A204.1 (cell line): ENCODE measurements around the gene ATP12A.

Source experiments
- FAIRE-seq: peaks from 2 replicates; lab custom pipeline; 2012; peaks lifted over from hg19 to GRCh38; lab: Jason Lieb, UNC

Gene ATP12A

DNA sequence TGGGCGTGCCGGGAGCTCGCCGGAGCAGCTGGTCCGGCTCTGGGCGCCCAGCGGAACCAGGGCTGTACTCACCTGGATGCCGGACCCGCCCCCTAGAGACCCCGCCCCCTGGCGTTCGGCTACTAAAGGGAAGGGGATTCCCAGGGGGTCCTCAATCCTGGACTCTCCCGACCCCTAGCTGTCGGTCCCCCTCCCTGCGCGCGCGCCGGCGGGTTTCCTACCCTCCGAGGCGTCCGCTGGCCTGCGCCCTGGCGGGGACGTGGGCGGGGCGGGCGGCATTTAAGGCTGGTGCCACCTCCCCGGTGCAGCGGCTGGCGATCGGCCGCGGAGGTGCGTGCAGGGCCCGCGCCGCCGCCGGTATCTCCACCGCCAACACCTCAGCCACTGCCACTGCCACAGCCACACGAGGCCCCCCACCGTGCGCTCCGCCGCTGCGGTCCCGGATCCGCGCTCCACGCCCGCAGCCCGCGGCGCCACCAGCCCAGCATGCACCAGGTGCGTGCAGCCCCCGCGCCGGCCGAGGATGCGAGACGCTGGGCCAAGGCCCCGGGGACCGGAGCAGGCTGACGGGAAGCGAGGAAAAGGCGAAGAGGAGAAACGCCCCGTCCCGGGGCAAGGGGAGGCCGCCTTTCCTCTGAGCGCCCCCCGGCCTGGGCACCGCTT is at the start of gene ATP12A:
TSS of gene ATP12A (plus strand) at position 151 of the 663 bp plus-strand sequence. CDS start at position 487, 336 bp downstream.
- no peak for FAIRE-seq

DNA sequence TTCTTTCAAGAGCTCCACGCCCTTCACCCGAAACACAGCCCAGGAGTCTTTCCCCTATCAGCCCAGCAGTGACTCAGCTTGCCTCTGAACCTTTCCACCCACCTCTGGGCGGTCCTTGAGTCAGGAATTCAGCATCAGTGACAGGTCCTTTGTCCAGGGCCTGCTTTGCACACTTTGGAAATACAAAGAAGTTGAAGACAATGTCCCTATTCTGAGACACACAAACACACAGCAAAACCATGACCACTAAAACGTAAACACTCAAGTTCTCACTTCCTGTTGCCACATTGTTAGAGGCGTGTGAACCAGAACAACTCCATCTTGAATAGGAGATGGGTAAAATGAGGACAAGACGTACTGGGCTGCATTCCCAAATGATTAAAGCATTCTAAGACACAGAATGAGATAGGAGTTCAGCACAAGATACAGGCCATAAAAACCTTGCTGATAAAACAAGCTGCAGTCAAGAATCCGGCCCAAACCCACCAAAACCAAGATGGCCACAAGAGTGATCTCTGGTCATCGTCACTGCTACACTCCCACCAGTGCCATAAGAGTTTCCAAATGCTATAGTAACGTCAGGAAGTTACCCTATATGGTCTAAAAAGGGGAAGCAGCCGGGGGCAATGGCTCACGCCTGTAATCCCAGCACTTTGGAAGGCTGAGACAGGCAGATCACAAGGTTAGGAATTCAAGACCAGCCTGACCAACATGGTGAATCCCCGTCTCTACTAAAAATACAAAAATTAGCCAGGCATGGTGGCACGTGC is 49.2 kb upstream of the ATP12A start:
- no peak for FAIRE-seq

DNA sequence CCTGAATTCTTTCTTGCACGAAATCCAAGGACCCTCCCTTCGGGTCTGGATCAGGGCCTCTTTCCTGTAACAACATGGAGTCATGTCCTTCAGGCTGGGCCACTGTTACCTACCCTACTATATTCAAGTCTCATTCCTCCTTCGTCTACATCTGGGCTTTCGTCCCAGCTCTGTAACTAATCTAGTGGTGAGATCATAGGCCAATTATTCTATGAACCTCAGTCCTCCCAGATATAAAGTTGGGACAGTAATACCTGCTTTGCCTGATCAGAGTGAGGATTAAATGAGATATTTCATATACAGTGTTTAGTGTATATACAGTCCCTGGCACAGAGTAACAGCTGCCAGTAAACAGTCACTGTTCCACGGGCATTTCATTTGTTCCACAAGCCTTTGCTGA is 48.3 kb upstream of the ATP12A start:
- FAIRE-seq: no peak

DNA sequence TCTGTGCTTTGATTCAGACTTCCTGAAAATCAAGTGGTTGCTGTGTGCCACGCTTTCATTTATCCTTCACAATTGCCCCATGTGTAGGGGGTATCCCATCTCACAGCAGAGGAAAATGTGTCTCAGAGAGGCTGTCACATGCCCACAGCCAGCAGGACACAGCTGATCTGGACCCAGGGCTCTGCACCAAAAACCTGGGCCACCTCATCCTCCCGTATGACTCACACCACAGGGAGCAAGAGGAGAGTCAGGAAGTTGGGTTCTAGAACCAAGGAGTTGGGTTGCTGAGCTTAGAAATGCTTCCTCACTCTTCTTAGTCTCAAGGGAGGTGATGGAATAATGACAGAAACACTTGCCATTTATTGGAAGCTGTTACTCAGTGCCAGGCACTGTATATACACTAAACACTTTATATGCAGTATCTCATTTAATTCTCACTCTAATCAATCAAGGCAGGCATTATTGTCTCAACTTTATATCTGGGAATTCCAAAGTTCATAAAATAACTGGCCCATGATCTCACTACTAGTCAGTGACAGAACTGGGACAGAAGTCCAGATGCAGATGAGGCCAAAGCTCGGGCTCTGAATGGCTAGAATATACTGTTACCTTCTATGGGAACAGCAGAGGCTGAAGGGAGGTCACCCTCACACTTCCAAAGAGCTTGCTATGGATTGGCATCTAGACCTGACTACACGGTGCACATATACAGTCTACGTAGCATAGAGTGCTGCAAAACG is 47.7 kb upstream of the ATP12A start:
- FAIRE-seq: no peak

DNA sequence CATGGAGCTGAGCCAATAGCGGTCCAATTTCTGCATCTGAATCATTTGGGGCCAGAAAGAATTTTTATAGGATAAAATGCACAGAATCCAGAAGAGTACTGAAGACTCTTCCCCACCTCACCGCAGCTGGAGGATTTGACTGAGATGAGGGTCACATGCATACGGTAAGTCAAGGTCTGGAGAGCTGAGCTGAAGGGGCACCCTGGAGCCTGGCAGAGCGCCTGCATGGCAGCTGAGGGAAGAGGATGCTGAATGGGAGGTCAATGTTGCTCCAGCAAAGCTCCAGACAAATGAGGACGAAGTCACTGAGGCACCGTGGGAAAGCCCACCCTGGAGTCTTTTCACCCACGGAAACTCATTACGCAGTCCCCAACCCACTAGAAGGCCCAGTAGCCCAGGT is 43.4 kb upstream of the ATP12A start:
- FAIRE-seq: no peak

DNA sequence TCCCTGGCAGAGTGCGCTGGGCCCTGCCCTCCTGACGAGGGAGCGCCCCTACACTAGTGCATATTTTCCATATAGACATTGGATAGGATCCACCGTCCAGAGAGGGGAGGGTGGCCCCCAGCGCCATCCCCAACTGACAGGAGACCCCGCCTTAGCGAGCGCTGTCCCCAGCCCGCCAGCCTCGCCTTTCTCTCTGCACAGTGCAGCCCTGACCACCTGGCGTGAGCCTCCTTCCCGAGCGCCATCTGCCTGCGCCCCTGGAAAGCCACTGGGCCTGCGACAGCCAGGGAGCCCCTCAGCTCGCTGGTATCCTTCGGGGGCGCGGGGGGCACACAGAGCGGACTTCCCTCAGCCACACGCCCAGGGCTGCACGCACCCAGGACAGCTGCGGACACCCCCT is 42.1 kb upstream of the ATP12A start:
- FAIRE-seq: no peak

DNA sequence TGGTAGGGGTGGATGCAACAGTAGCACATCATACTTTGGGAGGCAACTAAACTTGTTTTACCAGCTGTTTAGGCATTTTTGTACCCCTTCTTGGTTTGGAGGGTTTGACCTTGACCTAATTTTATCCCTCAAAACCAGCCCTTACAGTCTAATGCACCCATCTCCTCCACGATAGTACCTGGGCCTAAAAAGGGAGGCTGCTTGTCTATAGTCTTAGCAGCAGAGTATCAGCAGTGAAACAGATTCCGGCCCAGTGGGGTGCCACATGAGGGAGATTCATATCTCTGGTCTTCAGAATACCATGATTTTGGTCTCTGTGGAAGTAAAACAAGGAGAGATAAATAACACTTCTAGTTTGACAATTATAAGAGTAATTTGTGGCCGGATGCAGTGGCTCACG is 39.5 kb upstream of the ATP12A start:
- FAIRE-seq: no peak

DNA sequence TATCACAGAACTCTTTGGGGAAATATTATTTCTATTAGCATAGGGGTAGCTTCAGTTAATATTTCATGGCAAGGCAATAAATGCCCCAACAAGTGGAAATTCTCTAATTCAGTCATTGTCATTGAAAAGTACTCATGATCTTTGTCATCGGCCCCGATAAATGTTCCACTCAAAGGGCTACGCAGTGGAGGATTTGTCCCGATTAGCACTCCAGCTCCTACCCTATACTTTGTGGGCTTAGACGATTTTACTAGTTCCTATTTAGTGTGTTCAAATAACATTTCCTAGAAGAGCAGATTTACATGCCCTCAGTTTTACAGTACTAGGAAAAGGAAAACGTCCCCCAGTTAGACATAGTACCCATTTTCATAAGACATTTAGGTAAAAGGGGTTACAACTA is 38.0 kb upstream of the ATP12A start:
- FAIRE-seq: no peak

DNA sequence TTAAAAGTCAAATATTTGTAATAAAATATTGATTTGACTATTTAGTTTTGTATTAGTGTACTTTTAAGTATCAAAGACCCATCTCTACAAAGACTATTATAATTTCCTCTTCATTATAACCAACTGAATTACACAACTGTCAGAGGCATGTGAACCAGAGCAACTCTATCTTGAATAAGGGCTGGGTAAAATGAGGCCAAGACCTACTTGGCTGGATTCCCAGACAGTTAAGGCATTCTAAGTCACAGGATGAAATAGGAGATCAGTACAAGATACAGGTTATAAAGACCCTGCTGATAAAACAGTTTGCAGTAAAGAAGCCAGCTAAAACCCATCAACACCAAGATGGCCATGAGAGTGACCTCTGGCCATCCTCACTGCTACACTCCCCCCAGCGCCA is 36.2 kb upstream of the ATP12A start:
- no peak for FAIRE-seq

DNA sequence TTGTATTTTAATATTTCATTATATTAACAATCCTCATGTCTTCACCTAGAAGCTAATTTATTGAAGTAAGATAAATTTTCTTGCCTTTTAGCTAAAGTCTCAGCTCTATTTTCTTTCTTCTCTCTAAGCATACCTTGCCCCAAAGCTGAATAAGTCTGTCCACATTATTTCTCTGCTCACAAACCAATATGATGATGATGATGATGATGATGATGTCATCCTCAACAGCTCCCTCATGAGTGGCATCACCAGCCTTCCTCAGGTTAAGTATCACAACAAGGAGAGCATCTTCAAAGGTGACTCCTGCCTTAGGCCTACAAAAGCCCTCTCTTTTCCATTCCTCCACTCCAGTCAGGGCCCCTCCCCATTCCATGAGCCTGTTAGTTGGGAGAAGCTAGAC is 31.9 kb upstream of the ATP12A start:
- FAIRE-seq: no peak

DNA sequence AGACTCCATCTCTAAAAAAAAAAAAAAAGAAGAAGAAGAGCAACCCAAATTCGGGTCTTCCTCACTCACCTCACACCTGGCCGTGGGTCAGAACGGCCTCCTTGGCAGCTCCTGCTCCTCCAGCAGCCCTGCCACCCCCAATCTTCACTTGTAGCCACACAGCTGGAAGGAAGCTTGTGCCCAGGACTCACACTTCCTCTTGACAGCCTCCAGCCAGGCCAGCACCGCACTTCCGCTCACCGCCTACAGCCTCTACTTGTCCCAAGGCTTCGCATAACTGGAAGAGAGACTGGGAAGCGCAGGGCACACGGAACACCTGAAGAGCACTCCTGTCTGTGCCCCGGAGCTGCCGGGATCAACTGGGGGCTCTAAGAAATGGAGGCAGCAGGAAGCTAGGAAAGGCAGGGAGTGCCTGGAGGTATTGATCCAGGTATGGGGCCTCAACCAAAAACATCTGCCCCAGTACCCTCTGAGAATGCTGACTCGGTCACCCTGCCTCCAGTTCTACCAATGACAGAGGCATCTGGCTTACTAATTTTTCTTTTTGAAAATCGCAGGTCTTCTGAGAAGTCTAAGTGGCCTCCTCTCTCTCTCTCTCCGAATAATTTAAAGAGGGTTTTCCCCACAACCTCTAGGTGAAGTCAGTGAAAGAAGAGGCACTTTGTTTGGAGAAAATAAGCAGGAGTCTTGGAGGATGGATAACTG is 31.1 kb upstream of the ATP12A start:
- no peak for FAIRE-seq

DNA sequence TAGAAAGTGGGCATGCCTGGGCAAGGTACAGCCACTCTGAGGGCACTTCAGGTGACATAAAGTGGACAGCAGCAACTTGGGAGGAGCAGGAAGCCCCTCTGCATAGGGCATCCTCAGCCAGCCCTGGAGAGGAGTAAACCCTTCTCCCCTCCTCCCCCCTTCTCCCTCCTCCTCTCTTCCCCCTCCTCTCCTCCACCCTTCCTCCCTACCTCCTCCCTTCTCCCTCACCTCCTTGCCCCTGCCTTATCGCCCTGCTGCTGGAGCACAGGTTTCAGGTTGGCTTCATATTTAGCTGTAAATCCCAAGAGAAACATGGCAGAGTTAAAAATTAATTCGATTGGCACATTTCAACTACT is 30.5 kb upstream of the ATP12A start:
- no peak for FAIRE-seq

DNA sequence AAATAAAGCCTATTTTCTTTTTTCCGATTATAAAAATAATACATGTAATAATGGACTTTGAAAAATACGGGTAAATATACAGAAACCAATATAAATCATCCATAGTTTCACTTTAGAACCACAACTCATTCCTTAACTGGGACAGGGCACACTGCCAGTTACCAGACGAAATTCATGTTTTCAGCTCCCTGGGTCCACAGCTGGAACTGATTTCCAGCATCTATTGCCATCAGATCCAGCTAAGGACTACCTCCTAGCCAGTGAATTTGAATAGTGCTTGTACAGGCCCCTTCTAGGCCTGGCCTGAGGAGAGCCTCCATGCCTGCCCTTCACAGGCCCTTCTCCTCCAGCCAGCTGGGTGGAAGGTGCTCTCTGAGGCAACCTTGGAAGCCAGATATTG is 30.0 kb upstream of the ATP12A start:
- no peak for FAIRE-seq

DNA sequence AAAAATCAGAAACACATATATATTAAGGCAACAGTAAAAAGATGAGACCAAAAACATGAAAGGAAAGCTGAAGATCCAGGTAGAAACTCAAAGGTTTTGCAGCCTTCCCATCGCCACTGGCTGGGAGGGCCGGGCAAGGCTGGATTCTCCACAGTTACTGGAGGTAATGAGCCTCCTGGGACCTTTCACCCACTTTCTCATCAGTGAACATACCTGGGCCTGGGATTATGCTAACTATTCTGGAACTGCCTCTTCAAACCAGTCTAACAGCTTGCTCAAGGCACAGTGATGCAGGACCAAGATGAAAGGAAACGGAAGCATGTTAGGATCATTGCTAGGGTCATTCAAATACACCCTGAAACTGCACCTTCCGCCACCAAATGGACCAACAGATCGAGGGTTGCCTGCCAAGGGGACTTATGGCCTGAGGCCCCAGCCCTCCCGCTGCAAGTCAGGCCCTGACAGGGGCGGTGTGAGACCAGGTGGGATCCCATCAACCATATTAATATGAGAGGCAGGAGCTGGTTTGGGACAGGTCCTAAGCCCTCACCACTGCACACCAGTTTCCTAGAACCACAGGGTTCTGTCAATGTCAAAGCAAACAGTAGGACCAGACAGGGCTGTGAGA is 28.4 kb upstream of the ATP12A start:
- no peak for FAIRE-seq

DNA sequence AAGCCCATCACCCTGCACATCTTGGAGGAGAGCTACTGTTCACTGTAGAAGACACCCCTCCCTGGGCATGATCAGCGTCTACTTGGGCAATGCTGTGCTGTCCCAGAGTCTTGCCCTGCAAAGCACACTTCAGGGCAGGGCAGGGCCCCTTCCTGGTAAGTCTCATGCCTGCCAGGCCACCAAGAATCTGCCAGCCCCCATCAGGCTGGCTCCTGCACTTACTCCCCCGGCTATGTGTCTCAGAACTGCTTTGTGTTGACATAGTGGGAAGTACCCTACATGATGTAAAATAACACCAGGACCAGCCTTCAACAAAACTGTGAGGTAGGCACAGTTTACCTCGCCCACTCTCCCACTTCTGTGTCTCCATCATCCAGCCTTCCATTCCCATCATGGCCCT is 27.8 kb upstream of the ATP12A start:
- FAIRE-seq: no peak

DNA sequence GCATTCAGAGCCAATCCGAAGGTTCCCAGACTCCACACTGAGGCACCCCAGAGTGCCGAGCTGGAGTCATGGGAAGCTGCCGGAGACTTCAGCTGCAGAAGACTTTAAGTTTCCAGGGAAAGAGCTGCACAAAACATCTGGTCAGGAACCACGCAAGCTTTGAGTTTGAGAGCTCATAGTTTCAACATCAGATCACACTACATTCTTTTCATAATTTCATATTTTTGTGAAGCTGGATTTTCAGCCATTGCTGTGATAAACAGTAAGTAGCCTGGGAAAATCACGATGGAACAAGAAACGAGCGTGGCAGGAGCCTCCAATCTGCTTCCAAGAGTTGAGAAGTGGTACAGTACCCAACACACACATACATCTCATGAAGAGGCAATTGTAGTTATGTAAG is 25.5 kb upstream of the ATP12A start:
- no peak for FAIRE-seq

DNA sequence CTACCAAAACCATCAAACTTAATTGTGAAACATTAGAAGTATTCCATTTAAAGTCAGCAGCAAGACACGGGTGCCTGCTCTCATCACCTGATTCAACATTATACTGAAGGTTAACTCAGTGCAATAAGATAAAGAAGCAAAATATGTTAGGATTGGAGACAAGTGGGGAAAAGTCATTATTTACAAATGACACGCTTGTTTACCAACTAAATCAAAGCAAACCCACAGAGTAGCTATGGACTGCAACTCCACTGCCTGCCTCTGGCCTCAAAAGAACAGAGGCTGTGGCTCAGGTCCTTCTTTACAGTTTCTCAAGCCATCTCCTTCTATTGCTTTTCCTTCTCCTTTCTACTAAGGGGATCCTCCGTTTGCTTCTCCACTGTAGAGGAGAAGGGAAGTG is 21.0 kb upstream of the ATP12A start:
- FAIRE-seq: no peak

DNA sequence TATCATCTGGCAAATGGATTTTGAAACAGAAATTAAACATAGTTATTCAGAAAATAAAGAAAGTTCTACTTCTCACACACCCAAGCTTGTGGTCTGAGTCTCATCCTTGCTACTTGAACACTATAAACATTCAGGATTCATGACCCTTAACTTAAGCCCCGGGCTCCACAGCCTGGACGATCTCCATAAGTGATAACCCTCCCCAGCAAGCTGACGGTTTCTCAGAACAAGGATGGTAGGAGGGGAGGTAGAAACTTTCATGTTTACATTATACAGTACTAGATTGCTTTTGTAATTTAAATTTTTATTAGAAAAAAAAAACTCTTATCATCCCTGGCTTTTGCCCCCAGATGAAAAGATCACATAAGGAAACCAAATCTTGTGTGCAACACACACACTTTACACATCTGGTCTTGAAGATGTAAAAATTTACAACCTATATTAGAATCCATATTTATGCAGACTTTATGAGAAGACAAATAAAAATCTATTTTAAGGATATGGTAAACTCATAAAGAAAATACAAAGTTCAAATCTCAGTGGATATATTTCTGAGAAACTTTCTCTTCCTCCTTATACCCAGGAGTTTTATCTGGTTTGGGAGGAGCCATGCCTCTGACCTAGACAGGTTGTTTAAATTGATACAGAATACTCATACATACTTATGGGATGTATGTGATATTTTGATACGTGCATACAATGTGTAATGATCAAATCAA is 20.0 kb upstream of the ATP12A start:
- no peak for FAIRE-seq

DNA sequence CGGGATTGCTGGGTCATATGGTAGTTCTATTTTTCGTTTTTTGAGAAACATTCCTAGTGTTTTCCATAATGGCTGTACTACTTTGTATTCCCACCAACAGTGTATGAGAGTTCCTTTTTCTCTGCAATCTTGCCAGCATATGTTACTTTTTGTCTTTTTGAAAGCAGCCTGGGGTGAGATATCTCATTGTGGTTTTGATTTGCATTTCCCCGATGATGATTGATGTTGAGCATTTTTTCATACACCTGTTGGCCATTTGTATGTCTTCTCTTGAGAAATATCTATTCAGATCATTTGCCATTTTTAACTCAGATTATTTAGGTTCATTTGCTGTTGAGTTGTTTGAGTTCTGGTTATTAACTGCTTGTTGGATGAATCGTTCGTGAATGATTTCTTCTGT is 18.5 kb upstream of the ATP12A start:
- FAIRE-seq: no peak

DNA sequence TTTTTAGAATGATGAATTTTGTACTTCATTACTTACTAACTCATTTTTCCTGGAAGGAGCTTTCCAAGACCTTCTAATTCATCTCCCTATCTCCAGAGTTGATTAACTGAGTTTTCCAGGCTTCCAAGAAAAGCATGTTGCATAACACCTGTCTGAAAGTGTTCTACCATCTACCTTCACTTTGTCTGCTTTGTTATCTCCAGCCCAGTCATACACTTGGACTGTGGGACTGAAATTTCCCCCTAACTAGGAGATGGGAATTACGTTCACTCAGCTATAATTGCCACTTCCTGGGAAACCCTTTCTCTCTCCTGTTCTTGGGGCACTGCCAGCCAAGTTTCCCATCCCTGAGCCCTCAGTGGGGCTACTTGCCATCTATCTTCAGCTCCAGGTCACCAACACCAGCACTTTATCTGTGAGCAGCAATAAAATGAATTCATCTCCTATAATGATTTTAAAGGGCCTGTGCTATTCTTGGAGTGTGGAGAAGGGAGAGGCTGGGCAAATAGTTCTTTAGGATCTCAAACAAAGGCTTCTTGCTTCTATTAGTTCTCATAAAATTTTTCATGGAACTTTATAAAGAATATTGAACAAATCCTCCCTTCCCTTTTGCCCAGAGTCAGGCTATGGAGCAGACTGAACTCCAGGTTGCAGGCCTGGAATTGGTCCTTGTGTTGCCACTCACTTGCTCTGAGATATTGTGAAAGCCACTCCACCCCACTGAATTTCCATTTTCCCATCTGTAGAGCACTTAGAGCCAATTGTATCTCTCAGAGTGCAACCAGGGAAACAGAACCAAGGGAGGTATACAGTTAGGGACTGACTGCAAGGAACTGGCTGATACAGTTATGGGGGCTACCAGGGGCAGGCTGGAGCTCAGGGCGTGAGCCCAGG is 17.8 kb upstream of the ATP12A start:
- no peak for FAIRE-seq

DNA sequence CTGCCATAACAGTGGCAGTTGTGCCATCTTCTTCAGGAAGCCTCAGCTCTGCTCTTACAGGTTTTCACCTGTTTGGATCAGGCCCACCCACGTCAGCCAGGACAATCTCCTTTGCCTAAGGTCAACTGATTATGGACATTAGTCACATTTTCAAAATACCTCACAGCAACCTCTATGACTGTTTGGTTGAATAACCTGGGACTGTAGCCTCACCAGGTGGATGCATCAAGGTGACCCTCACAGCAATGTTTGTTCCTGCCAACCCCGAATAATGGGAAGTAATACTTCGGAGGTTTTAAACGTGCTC is 17.2 kb upstream of the ATP12A start:
- no peak for FAIRE-seq
